B cell (primary cell): ENCODE data around the gene AP3S1. TPM values are rescaled to one million over a fixed set of nuclear protein-coding genes. Genes with fewer than 3 reads are reported as not detected.

Experiments
- ATAC-seq: fragments of 200-7000 bp; cut with Tn5 transposase; one replicate; pipeline ENCODE4 v1.10.0; 2021; ENCODE audit warnings: low read depth, mild to moderate bottlenecking, moderate number of reproducible peaks, moderate library complexity
- CTCF ChIA-PET: fragments of 350-600 bp; sonication (Branson Sonifier 250); formaldehyde crosslinking; loops from one replicate; lab custom pipeline; 2021; ENCODE audit warnings: antibody characterized with exemption, inconsistent platforms; lab: Charles Lee
- POLR2A ChIA-PET: fragments of 350-600 bp; sonication (Branson Sonifier 250); formaldehyde crosslinking; loops from one replicate; lab custom pipeline; 2021; ENCODE audit warnings: antibody characterized with exemption; lab: Charles Lee
- DNase-seq: peaks from one replicate; pipeline ENCODE4 v3.0.0; 2013
- H2AFZ ChIP-seq: 2 replicates; pipeline ENCODE4 v1.6.1; 2012; ENCODE audit warnings: mild to moderate bottlenecking, low read depth, low read length; ENCODE audit not compliant: insufficient read depth, poor library complexity, severe bottlenecking
- H3K27ac ChIP-seq, 2 donors: 1 replicate in 1 of 2; 2 replicates in 1 of 2; pipeline ENCODE4 v1.5.1; 2012 to 2013; ENCODE audit warnings: low read length in 2 of 2, mild to moderate bottlenecking in 2 of 2, moderate library complexity in 1 of 2
- H3K27me3 ChIP-seq, 4 experiments: fragments of 200-600 bp in 1 of 4; sonication (generic) in 1 of 4; replicated peaks in 1 of 4; 1 replicate in 2 of 4; 2 replicates in 2 of 4; pipeline versions ENCODE4 v1.6.1 to v1.7.0; 2013 to 2016; ENCODE audit warnings: low read length in 3 of 4, mild to moderate bottlenecking in 2 of 4, mixed read lengths in 1 of 4, moderate library complexity in 1 of 4; ENCODE audit not compliant: insufficient read depth in 4 of 4, control insufficient read depth in 3 of 4; ENCODE audit errors: control extremely low read depth in 1 of 4
- H3K36me3 ChIP-seq, 2 experiments: replicated peaks in 1 of 2; 1 replicate in 1 of 2; 2 replicates in 1 of 2; pipeline versions ENCODE4 v1.6.1 to v1.7.1; 2013; ENCODE audit warnings: low read length in 1 of 2; ENCODE audit not compliant: insufficient read depth in 2 of 2, control insufficient read depth in 1 of 2; ENCODE audit errors: control extremely low read depth in 1 of 2, extremely low read depth in 1 of 2
- H3K4me1 ChIP-seq, 2 donors: fragments of 200-600 bp in 1 of 2; sonication (generic) in 1 of 2; 1 replicate in 1 of 2; 2 replicates in 1 of 2; pipeline versions ENCODE4 v1.5.1 to v1.6.1; 2013 to 2017; ENCODE audit warnings: low read length in 2 of 2; ENCODE audit not compliant: control insufficient read depth in 2 of 2, insufficient read depth in 2 of 2
- H3K4me2 ChIP-seq: replicated peaks from 2 replicates; pipeline ENCODE3; 2012; ENCODE audit warnings: mild to moderate bottlenecking, low read depth, low read length; ENCODE audit not compliant: poor library complexity, severe bottlenecking
- H3K4me3 ChIP-seq, 5 experiments: fragments of 200-600 bp in 1 of 5; sonication (generic) in 1 of 5; 1 replicate in 3 of 5; 2 replicates in 2 of 5; pipeline versions ENCODE4 v1.5.1 to v1.7.0; 2011 to 2016; ENCODE audit warnings: low read length in 4 of 5, mild to moderate bottlenecking in 4 of 5, low read depth in 2 of 5, control low read depth in 1 of 5, moderate library complexity in 1 of 5; ENCODE audit not compliant: insufficient read depth in 1 of 5; ENCODE audit errors: control extremely low read depth in 1 of 5, extremely low read depth in 1 of 5
- H3K79me2 ChIP-seq: fragments of 200-600 bp; sonication (generic); one replicate; pipeline ENCODE4 v1.6.0; 2016; ENCODE audit warnings: low read length; ENCODE audit not compliant: control insufficient read depth, insufficient read depth
- H3K9ac ChIP-seq: fragments of 200-600 bp; sonication (generic); 2 replicates; pipeline ENCODE4 v1.6.1; 2017; ENCODE audit warnings: mild to moderate bottlenecking, low read length, moderate library complexity
- H3K9me3 ChIP-seq, 3 donors: one replicate each; pipeline versions ENCODE4 v1.6.1 to v1.7.1; 2013; ENCODE audit warnings: low read length in 2 of 3; ENCODE audit not compliant: control insufficient read depth in 2 of 3, insufficient read depth in 1 of 3; ENCODE audit errors: control extremely low read depth in 1 of 3
- H4K20me1 ChIP-seq: 2 replicates; pipeline ENCODE4 v1.6.0; 2012; ENCODE audit warnings: mild to moderate bottlenecking, low read length; ENCODE audit not compliant: insufficient read depth, control insufficient read depth, poor library complexity, severe bottlenecking
- H3K27ac Mint-ChIP-seq: one replicate; pipeline ENCODE4 v1.8.0; 2021; ENCODE audit warnings: mixed read lengths
- H3K27me3 Mint-ChIP-seq: one replicate; pipeline ENCODE4 v1.8.0; 2021; ENCODE audit warnings: mixed read lengths
- H3K4me1 Mint-ChIP-seq: one replicate; pipeline ENCODE4 v1.8.0; 2021; ENCODE audit warnings: mixed read lengths
- H3K4me3 Mint-ChIP-seq: one replicate; pipeline ENCODE4 v1.8.0; 2021; ENCODE audit warnings: mixed read lengths
- H3K9me3 Mint-ChIP-seq: one replicate; pipeline ENCODE4 v1.8.0; 2022; ENCODE audit warnings: mixed read lengths; ENCODE audit not compliant: insufficient read depth
- EZH2 ChIP-seq: IDR thresholded peaks from 2 replicates; pipeline ENCODE4 v1.6.1; 2012; ENCODE audit warnings: borderline replicate concordance, low read depth, mild to moderate bottlenecking, moderate library complexity, low read length; ENCODE audit not compliant: insufficient read depth, poor library complexity, severe bottlenecking
- WGBS: methylation state at CpG from one replicate; pipeline ENCODE4 v1.1.5; 2013; ENCODE audit warnings: missing lambda C conversion rate; ENCODE audit not compliant: insufficient coverage; 5-methylcytosine and 5-hydroxymethylcytosine counted together
- intact Hi-C: fragments of 100-400 bp; cut with micrococcal nuclease; formaldehyde crosslinking; loops from one replicate; pipeline ENCODE4 v1.10.0; 2022
- polyA plus RNA-seq: library from polyadenylated mRNA; depleted of rRNA; stranded (reverse); fragments of >200 nt; gene quantifications from 2 replicates; pipeline ENCODE4 v1.2.3, GENCODE V29; 2012
- total RNA-seq, 2 donors: library from RNA; stranded (reverse); fragments of 120-200 nt in 1 of 2; gene quantifications; 1 replicate in 1 of 2; 2 replicates in 1 of 2; pipeline versions ENCODE4 v1.2.3 to v1.2.4, GENCODE V29; 2013 to 2022
- TF ChIP-seq, protein P1 (sequence below): fragments of 200-600 bp; IDR thresholded peaks from one replicate; pipeline ENCODE4 v1.8.0; 2022; ENCODE audit warnings: antibody characterized with exemption, mild to moderate bottlenecking

Gene AP3S1
- total and polyA plus RNA-seq, 2 donors (not counting 1 experiment from before 2014, with no cell fraction given): 12.8 to 47.6 TPM

GRCh38 chr5:115930630-115931337 lies 89.0 kb downstream of the AP3S1 start:
- H3K27me3 Mint-ChIP-seq: no peaks in the 10 kb centered on the region
- TF ChIP-seq EZH2: no peak
- TF ChIP-seq, protein P1, sequence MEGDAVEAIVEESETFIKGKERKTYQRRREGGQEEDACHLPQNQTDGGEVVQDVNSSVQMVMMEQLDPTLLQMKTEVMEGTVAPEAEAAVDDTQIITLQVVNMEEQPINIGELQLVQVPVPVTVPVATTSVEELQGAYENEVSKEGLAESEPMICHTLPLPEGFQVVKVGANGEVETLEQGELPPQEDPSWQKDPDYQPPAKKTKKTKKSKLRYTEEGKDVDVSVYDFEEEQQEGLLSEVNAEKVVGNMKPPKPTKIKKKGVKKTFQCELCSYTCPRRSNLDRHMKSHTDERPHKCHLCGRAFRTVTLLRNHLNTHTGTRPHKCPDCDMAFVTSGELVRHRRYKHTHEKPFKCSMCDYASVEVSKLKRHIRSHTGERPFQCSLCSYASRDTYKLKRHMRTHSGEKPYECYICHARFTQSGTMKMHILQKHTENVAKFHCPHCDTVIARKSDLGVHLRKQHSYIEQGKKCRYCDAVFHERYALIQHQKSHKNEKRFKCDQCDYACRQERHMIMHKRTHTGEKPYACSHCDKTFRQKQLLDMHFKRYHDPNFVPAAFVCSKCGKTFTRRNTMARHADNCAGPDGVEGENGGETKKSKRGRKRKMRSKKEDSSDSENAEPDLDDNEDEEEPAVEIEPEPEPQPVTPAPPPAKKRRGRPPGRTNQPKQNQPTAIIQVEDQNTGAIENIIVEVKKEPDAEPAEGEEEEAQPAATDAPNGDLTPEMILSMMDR: no peak
- DNase-seq: no peak
- H3K4me3 Mint-ChIP-seq: no peak overlapping the region
- no peak for ATAC-seq
- no peaks in the 10 kb centered on the region for H3K27me3 ChIP-seq
- ChIA-PET POLR2A (no interaction called here), CTCF (no interaction called here)
- H3K4me1 Mint-ChIP-seq: no peaks in the 10 kb centered on the region
- no peak overlapping the region for H3K27ac Mint-ChIP-seq
- intact Hi-C loops: no loop called here
- no peaks in the 10 kb centered on the region for H3K79me2 ChIP-seq
- no CpG with 5 or more reads among the region's 4 CpGs for WGBS
- no peaks in the 10 kb centered on the region for H3K36me3 ChIP-seq
- no peaks in the 10 kb centered on the region for H4K20me1 ChIP-seq
- H3K27ac ChIP-seq: no peak overlapping the region
- no peaks in the 10 kb centered on the region for H3K4me1 ChIP-seq
- no peak overlapping the region for H3K4me3 ChIP-seq
- H3K9me3 ChIP-seq: no peaks in the 10 kb centered on the region
- no peak overlapping the region for H3K4me2 ChIP-seq
- no peak overlapping the region for H3K9ac ChIP-seq
- no peaks in the 10 kb centered on the region for H3K9me3 Mint-ChIP-seq
- H2AFZ ChIP-seq: no peak overlapping the region

DNA sequence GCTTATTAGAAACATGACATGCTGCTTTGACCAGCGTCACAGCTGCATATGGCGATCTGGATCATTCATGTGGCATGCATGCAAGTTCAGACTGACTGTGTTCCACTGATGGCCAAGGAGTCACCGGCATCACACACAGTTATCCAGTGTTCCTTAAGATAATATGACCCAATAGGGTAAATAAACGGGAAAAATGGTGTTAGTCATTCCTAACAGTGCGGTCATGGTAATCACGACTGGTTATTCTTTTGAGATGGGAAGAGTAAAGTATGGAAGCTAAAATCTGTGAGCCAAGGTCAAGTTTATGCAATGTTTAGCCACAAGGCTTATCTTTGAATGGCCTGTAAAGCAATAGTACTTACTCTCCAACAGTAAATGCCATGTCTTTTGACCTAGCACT lies 91.3 kb downstream of the AP3S1 start:
- H3K27me3 ChIP-seq: no peaks in the 10 kb centered on the region
- no peak overlapping the region for H3K4me3 ChIP-seq
- DNase-seq (no peak), ATAC-seq (no peak)
- no peaks in the 10 kb centered on the region for H3K4me1 Mint-ChIP-seq
- no peaks in the 10 kb centered on the region for H3K4me1 ChIP-seq
- H3K4me3 Mint-ChIP-seq: no peak overlapping the region
- no peaks in the 10 kb centered on the region for H3K9me3 Mint-ChIP-seq
- no peaks in the 10 kb centered on the region for H4K20me1 ChIP-seq
- no peak overlapping the region for H3K27ac Mint-ChIP-seq
- no peak overlapping the region for H3K4me2 ChIP-seq
- H3K36me3 ChIP-seq: no peaks in the 10 kb centered on the region
- H3K9ac ChIP-seq: no peak overlapping the region
- intact Hi-C loops: no loop called here
- no peak overlapping the region for H3K27ac ChIP-seq
- no peaks in the 10 kb centered on the region for H3K79me2 ChIP-seq
- ChIA-PET CTCF (no interaction called here), POLR2A (no interaction called here)
- H3K27me3 Mint-ChIP-seq: no peaks in the 10 kb centered on the region
- H3K9me3 ChIP-seq: no peaks in the 10 kb centered on the region
- 100% methylated on average over 4 of the region's 6 CpGs for WGBS
- H2AFZ ChIP-seq: no peak overlapping the region
- TF ChIP-seq EZH2: no peak
- TF ChIP-seq, protein P1: no peak
